Tibial nerve (tissue), 4 donors: ENCODE data around the gene ZCCHC7. TPM values are rescaled to one million over a fixed set of nuclear protein-coding genes. Genes with fewer than 3 reads are reported as not detected.
"Not testable (repeated sequence)": the region's sequence is repeated elsewhere in the genome, so short reads cannot be mapped to it uniquely, and the experiment has no call there.

Experiments
- DNase-seq, 2 donors: peaks; one replicate each; pipeline ENCODE4 v3.0.0-alpha.2; 2019; ENCODE audit warnings: low spot score in 2 of 2
- H3K27ac ChIP-seq, 4 donors: fragments of 200-600 bp; sonication (generic) in 3 of 4; one replicate each; pipeline ENCODE4 v1.5.1; 2017 to 2019; ENCODE audit warnings: mild to moderate bottlenecking in 1 of 4
- H3K27me3 ChIP-seq, 2 donors: fragments of 200-600 bp; sonication (generic) in 1 of 2; one replicate each; pipeline versions ENCODE4 v1.5.1 to v1.6.0; 2017 to 2019
- H3K36me3 ChIP-seq, 3 donors: fragments of 200-600 bp; sonication (generic); one replicate each; pipeline ENCODE4 v1.5.1; 2018 to 2019
- H3K4me1 ChIP-seq, 4 donors: fragments of 200-600 bp; sonication (generic) in 3 of 4; one replicate each; pipeline ENCODE4 v1.5.1; 2017 to 2019
- H3K4me3 ChIP-seq, 4 donors: fragments of 200-600 bp; sonication (generic) in 3 of 4; one replicate each; pipeline ENCODE4 v1.5.1; 2017 to 2019; ENCODE audit warnings: mild to moderate bottlenecking in 1 of 4, moderate library complexity in 1 of 4
- H3K9me3 ChIP-seq, 4 donors: fragments of 200-600 bp; sonication (generic) in 3 of 4; one replicate each; pipeline ENCODE4 v1.5.1; 2017 to 2019
- EP300 ChIP-seq, 2 donors: sonication (generic); formaldehyde crosslinking; IDR thresholded peaks; one replicate each; pipeline ENCODE4 v1.6.1; 2017; ENCODE audit warnings: antibody characterized with exemption in 2 of 2, mild to moderate bottlenecking in 1 of 2
- POLR2A ChIP-seq, 2 donors: fragments of 450-650 bp; IDR thresholded peaks; one replicate each; pipeline ENCODE4 v1.6.1; 2017; ENCODE audit warnings: antibody characterized with exemption in 2 of 2, mild to moderate bottlenecking in 2 of 2, moderate library complexity in 2 of 2
- WGBS, 2 donors: methylation state at CpG; one replicate each; pipeline ENCODE4 v1.1.5; 2018; 5-methylcytosine and 5-hydroxymethylcytosine counted together
- total RNA-seq, 4 donors: library from RNA; depleted of rRNA; stranded (reverse); fragments of >200 nt; gene quantifications; one replicate each; pipeline ENCODE4 v1.1.0, GENCODE V29; 2016
- TF ChIP-seq, protein P1 (sequence below), 5 experiments: fragments of 200-600 bp in 3 of 5; fragments of 450-650 bp in 2 of 5; sonication (generic) in 3 of 5; IDR thresholded peaks; one replicate each; pipeline ENCODE4 v1.5.1; 2016 to 2019; ENCODE audit warnings: antibody characterized with exemption in 5 of 5, mild to moderate bottlenecking in 3 of 5, moderate library complexity in 2 of 5

ZCCHC7 gene
- total RNA-seq, 4 donors from 2014 or later: 11.8 to 24.7 (median 18.3) TPM

DNA sequence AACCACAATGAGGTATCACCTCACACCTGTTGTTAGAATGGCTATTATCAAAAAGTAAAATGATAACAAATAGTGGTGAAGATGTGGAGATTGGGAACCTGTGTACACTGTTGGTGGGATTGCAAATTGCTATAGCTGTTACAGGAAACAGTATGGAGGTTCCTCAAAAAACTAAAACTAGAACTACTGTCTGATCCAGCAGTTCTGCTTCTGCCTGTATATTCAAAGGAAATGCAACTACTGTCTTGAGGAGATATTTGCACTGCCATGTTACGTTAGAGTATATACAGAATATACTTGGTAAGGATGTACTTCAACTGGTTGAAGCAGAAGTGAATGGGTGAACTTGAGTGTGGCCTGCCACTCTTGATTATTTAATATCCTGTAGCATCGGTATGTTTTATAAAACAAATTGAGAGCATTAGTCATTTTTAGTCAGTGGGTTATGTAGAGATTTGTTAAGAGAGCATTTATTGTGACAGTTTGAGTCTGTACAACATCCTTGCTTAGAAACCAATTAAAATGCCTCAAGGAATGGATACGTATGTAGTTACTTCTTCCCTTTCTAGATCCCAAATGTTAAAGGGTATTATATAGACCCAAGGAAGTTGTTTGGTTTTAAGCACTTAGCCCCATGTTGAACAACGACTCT, 37.5 kb downstream of the ZCCHC7 start:
- WGBS, 2 donors: 90 to 91% methylated on average over 4 of the region's 4 CpGs
- no peaks in the 10 kb centered on the region for H3K27me3 ChIP-seq
- TF ChIP-seq POLR2A (IDR thresholded peaks at IDR 0.05) (no peak), EP300 (IDR thresholded peaks at IDR 0.05) (no peak)
- TF ChIP-seq, protein P1, sequence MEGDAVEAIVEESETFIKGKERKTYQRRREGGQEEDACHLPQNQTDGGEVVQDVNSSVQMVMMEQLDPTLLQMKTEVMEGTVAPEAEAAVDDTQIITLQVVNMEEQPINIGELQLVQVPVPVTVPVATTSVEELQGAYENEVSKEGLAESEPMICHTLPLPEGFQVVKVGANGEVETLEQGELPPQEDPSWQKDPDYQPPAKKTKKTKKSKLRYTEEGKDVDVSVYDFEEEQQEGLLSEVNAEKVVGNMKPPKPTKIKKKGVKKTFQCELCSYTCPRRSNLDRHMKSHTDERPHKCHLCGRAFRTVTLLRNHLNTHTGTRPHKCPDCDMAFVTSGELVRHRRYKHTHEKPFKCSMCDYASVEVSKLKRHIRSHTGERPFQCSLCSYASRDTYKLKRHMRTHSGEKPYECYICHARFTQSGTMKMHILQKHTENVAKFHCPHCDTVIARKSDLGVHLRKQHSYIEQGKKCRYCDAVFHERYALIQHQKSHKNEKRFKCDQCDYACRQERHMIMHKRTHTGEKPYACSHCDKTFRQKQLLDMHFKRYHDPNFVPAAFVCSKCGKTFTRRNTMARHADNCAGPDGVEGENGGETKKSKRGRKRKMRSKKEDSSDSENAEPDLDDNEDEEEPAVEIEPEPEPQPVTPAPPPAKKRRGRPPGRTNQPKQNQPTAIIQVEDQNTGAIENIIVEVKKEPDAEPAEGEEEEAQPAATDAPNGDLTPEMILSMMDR (IDR thresholded peaks at IDR 0.05): no peak

DNA sequence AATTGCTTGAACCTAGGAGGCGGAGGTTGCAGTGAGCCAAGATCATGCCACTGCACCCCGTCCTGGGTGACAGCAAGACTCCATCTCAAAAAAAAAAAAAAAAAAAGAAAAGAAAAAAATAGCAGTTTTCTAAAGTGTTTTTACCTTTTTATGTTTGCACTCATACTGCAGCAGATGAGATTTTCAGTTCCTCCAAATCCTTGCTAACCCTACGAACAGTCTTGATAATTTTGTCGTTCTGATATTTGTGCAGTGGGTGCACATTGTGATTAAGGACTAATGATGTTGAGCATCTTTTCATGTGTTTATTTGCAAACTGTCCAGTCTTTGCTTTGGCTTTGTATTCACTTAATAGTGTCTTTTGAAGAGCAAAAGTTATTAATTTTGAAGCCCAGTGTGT, 42.9 kb downstream of the ZCCHC7 start:
- peaks cover 0 to 56% (median 3%) of the 10 kb centered on the region in 3 donors for H3K36me3 ChIP-seq
- TF ChIP-seq, protein P1 (IDR thresholded peaks at IDR 0.05): no peak
- no peak for TF ChIP-seq POLR2A (IDR thresholded peaks at IDR 0.05)
- no peak for DNase-seq
- WGBS, 2 donors: 96% methylated on average over 4 of the region's 4 CpGs
- no peaks in the 10 kb centered on the region for H3K4me1 ChIP-seq
- peaks cover 0 to 5% (median 0%) of the 10 kb centered on the region in 4 donors for H3K9me3 ChIP-seq
- no peak overlapping the region for H3K27ac ChIP-seq
- H3K4me3 ChIP-seq: no peak overlapping the region
- no peaks in the 10 kb centered on the region for H3K27me3 ChIP-seq

More for the DNA sequence above, 37.5 kb downstream of the ZCCHC7 start:
- no peaks in the 10 kb centered on the region for H3K9me3 ChIP-seq
- H3K4me3 ChIP-seq: no peak overlapping the region
- DNase-seq: no peak
- no peak overlapping the region for H3K27ac ChIP-seq
- H3K36me3 ChIP-seq: peaks cover 0 to 43% (median 3%) of the 10 kb centered on the region in 3 donors
- peaks cover 0 to 6% (median 0%) of the 10 kb centered on the region in 4 donors for H3K4me1 ChIP-seq

DNA sequence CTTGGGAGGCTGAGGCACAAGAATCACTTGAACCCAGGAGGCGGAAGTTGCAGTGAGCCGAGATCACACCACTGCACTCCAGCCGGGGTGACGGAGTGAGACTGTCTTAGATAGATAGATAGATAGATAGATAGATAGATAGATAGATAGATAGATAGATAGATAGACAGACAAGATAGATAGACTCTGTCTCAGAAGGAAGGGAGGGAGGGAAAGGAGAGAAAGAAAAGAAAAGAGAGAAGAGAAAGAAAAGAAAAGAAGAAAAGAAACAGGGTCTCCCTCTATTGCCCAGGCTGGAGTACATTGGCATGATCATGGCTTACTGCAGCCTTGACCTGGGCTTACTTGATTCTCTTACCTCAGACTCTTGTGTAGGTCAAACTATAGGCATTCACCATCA, 44.0 kb downstream of the ZCCHC7 start:
- DNase-seq, H3K27ac ChIP-seq, H3K4me3 ChIP-seq, H3K4me1 ChIP-seq, H3K27me3 ChIP-seq, H3K9me3 ChIP-seq: not testable (repeated sequence)
- 97 to 99% methylated on average over 4 of the region's 4 CpGs for WGBS, 2 donors
- peaks cover 0 to 56% (median 3%) of the 10 kb centered on the region in 3 donors for H3K36me3 ChIP-seq

DNA sequence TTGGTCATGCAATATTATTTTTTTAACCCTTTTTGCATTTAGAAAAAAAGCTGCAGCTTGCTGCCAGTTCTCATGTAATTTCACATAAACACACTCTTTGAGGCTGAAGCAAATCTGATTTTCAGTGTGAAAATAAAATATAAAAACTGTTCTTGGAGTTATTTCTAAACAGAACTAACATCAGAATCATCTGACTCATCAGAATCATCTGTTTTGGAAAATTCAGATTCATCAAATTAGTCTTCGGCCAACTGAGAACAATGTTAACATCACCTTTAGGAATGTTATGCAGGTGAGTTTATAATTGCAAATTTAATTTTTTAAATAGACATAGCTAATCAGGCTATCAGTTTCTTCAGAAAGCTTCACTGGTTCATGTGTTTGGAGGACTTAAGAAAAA, 45.3 kb downstream of the ZCCHC7 start:
- Histone ChIP-seq H3K27ac (no peak overlapping the region), H3K4me3 (no peak overlapping the region), H3K27me3 (no peaks in the 10 kb centered on the region), H3K36me3 (peaks cover 0 to 45% (median 0%) of the 10 kb centered on the region in 3 donors), H3K9me3 (peaks cover 0 to 5% (median 0%) of the 10 kb centered on the region in 4 donors), H3K4me1 (no peaks in the 10 kb centered on the region)
- 93 to 97% methylated on average over 1 of the region's 1 CpG for WGBS, 2 donors
- DNase-seq: no peak
- TF ChIP-seq POLR2A (IDR thresholded peaks at IDR 0.05): no peak
- TF ChIP-seq, protein P1 (IDR thresholded peaks at IDR 0.05): no peak
- TF ChIP-seq EP300 (IDR thresholded peaks at IDR 0.05): no peak

DNA sequence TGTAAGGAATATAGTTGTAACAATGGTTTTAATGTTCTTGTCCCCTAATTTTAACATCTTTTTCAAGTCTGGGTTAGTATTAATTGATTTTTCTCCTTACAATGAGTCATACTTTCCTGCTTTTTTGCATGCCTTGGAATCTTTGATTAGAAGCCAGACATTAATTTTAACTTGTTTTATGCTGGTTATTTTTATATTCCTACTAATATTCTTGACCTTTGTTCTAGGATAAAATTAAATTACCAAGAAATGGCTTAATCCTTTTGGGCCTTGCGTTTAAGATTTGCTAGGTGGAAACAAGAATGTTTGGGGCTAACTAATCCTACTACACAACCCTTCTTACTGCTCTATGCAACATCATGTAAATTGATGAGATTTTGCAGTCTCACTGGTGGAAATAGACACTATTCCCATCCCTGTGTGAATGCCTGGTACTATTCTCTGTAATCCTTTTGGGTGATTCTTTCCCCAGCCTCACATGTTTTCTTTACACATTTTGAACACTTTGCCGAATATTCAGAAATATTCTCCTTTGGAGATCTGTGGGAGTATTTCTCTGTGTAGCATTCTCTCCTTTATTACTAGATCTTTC, 47.2 kb downstream of the ZCCHC7 start:
- 88 to 92% methylated on average over 2 of the region's 2 CpGs for WGBS, 2 donors
- H3K27ac ChIP-seq: no peak overlapping the region
- no peak for DNase-seq
- H3K4me1 ChIP-seq: no peaks in the 10 kb centered on the region
- peaks cover 0 to 5% (median 0%) of the 10 kb centered on the region in 4 donors for H3K9me3 ChIP-seq
- peaks cover 0 to 33% (median 0%) of the 10 kb centered on the region in 3 donors for H3K36me3 ChIP-seq
- TF ChIP-seq, protein P1 (IDR thresholded peaks at IDR 0.05): no peak
- no peak for TF ChIP-seq EP300 (IDR thresholded peaks at IDR 0.05)
- no peak for TF ChIP-seq POLR2A (IDR thresholded peaks at IDR 0.05)
- no peak overlapping the region for H3K4me3 ChIP-seq
- no peaks in the 10 kb centered on the region for H3K27me3 ChIP-seq
